CD4-positive, alpha-beta T cell treated with Interferon gamma for 1 hour (primary cell): ENCODE data around the gene STAT6.

Source experiments
- DNase-seq: peaks from one replicate; pipeline ENCODE4 v3.0.0-alpha.2; 2020

STAT6 gene

GRCh38 chr12:57099766-57100165 lies 11.4 kb downstream of the STAT6 start:
- DNase-seq, result no peak

DNA sequence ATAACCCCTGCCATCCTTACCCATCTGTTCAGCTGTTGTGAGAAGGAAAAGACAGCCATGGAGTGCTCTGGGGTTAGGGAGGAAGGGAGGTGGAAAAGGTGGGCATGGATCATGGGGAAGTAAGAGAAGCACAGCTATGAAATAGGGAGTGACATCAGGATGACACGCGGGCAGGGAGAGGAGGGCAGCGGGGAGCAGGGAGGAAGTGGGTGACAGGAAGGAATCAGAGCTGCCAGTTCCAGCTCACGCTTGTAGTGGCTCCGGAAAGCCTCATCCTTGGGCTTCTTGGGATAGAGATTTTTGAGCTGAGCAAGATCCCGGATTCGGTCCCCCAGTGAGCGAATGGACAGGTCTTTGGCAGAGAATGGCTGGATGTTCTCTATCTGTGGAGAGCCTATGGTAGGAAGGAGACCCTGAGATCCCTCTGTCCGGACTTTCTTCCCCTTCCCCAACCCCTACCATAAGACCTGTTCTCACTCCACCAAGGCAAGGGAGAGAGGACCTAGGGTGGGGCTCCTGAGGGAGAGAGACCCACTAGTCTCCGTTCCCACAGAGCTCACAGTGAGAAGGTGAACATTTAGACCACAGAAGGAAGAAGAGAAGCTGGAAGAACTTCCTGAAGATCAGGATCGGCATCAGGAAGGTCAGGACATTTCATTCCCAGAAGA lies 12.0 kb downstream of the STAT6 start:
- DNase-seq, result no peak

DNA sequence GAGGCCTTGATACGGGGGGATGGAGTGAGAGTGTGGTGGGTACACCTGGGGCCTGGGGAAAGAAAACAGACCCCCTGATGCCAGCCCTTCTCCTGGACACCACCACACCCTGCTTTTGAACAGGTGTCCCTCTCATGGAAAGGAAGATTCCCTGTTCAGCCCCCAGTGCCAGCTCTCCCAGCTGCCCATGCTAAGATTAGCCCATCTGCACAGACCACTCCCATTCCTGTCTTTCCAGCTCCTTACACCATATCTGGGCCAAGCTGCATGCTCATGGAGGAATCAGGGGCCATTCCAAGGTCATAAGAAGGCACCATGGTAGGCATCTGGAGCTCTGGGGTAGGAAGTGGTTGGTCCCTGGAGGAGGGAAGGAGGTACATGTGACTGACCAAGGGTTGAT lies 12.6 kb downstream of the STAT6 start:
- no peak for DNase-seq

DNA sequence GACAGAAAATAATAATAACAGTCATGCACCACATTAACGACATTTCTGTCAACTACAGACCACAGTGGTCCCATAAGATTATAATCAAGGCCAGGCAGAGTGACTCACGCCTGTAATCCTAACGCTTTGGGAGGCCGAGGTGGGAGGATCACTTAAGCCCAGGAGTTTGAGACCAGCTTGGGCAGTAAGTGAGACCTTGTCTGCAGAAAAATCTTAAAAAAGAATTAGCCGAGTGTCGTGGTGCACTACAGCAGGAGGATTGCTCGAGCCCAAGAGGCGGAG lies 13.7 kb downstream of the STAT6 start:
- DNase-seq, result no peak

DNA sequence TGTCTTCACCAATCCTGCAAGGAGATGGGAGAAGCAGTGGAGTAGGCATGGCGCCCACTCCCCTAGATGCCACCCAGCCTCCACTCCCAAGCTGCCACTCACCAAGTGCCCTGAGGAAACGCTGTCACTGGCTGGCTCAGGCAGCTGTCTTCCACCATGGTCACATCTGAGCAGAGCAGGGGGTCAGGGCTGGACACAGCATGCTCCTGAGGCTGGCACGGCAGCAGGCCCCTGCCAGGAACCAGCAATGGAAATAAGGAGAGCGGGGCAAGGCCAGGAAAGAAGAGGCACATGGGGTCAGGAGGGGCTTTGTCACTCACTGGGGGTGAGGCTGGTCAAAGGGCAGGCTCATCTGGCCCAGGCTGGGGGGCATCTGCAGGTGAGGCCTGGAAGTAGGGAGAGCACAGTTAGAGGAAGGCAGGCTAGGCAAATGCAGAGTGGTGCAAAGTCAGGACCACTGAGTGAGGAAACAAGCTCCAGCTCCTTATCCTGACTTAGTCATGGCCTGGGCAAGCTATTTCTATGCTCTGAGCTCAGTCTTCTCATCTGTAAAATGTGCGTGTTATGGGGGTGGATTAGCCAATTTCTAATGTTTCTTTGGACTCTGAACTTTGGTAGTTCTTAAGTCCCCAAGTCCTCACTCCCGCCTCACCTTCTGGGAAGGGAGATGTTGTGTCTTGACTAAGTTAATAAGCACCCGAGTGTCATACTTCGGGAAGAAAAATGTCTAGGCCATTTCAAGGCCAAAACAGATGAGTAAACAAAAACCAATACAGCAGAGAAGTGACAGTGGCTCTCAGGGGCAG lies 14.2 kb downstream of the STAT6 start:
- no peak for DNase-seq

- DNase-seq, result no peak
Measured at GRCh38 chr12:57096099-57096572, 15.0 kb downstream of the STAT6 start.

DNA sequence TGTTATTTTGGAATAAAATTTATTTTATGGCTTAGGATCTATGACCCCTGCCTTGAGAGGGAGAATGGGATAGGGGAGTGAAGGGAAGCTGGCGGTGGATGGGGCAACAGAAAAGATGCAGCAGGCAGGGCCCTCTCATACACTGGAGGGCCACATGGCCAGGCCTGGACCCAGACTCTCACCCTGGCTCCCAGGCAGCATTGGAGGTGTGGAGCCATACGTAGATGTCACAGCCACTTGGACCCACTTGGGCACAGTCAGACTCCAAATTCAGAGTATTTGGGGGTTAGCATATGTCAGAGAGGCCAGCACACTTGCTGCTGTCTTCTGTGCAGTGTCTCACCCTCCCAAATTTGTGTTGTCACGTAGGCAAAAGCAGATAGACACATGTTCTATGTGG lies 15.7 kb downstream of the STAT6 start:
- DNase-seq, result no peak

DNA sequence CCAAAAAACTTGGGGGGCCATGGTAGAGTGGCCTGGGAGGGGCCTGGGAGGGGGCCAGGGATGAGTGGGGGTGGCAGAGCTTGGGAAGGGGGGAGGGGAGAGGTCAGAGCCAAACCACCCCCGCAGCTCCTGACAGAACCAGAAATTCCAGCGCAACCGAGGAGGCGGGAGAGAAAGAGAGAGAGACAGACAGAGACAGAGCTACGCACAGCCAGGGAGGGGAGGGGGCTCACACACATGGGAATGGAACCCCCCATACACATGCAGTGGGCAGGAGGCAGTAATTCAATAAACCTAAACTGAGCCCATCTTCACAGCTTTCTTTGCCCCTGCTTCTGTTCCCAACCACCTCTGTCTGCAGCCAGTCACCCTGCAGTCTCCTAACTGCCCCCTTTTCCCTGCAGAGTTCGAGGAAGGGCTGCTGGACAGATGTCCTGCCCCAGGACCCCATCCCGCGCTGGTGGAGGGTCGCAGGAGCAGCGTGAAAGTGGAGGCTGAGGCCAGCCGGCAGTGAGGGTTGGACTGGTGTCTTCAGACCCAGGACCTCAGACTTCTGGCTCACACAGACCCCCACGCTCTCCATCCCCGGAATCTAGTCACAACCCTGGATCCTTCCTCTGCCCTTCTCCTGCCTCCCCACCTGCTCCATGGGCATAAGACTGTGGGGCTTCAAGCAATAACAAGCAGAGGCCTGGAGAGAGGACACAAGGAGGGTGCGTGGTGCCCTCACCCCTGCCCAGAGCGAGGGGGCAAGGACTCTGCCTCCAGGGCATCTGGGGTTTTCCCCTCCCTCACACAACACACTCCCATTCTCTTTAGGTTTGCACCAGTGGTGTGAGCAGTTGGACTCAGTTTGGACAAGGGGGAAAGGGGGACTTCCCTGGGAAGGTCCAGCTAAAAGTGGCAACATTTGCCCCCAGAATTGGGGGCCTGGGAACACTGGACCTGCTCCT lies 16.7 kb downstream of the STAT6 start:
- DNase-seq, result no peak

DNA sequence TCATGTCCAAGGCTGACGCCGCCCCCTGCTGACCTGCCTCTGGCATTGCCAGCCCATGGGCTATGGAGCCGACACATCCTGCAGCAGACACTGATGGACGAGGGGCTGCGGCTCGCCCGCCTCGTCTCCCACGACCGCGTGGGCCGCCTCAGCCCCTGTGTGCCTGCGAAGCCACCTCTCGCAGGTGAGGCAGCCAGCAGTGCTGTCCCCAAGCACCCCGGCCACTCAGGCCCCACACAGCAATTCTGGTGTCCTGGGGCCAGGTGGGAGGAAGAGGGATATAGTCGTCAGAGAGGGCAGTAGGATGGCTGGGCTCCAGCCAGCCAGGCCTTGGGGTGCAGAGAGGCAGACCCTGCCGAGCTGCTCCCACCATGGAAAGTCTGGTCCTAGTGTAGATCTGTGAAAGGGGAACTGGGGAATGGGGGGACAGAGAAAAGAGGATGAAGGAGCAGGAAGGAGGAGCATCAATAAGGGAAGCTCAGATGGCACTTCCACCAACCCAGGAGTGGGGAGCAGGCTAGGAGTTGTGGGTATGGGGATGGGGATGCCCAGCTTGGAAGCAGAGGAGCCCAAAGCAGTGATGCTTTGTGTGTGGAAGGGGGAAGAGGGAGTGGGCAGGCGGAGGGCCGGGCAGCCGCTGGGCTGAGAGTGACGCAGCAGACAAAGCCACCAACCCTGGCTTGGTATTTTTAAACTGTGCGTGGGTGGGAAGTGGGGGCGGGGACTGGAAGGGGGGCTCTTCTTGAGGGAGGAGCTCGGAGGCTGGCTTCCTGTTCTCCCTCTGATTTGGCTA lies 17.6 kb downstream of the STAT6 start:
- peak; percentile 63 for DNase-seq

GRCh38 chr12:57092876-57093414 lies 18.2 kb downstream of the STAT6 start:
- DNase-seq, result no peak

DNA sequence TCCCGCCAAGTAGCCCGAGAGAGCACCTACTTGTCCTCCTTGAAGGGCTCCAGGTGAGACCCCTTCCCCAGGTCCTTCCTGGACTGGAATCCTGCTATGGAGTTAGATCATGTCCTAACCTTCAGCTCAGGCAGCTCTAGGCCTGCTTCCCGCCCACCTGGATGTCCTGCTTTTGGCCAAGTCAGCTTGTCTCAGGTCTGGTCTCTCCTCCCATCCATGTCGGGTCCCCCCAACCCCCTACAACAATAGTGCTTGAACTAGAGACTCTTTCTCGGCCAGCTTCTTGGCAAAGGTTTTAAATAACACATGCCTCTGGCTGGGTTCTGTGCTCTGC lies 18.7 kb downstream of the STAT6 start:
- DNase-seq, result no peak

DNA sequence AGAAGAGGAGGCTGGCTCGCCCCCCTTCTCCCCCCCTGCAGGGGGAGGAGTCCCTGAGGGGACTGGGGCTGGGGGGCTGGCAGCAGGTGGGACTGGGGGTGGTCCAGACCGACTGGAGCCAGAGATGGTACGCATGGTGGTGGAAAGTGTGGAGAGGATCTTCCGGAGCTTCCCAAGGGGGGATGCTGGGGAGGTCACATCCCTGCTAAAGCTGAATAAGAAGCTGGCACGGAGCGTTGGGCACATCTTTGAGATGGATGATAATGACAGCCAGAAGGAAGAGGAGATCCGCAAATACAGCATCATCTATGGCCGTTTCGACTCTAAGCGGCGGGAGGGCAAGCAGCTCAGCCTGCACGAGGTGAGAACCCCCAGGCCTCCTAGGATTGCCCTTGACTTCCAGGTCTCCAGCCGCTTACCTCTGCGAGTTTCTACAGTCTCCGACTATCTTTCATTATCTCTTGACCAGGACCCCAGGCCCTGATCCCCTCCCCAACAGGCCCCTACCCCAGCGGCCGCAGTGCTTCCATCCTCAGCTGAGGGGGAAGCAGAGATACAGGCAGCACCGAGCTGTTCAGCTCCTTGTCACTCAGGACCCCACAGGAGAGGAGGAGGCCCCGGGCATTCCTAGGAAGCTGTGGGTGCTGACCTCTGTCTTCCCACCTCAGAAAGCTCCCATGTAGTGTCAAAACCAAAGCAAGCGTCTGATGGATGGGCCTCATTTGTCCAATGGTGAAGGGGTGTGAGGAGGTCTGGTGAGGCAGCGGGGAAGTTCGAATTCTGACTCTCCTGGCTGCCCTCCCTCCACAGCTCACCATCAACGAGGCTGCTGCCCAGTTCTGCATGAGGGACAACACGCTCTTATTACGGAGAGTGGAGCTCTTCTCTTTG lies 19.3 kb downstream of the STAT6 start:
- no peak for DNase-seq

- DNase-seq, result no peak
Measured at GRCh38 chr12:57090924-57091637, 20.1 kb downstream of the STAT6 start.

GRCh38 chr12:57090490-57090889 lies 20.7 kb downstream of the STAT6 start:
- no peak for DNase-seq

GRCh38 chr12:57089271-57090245 lies 21.6 kb downstream of the STAT6 start:
- DNase-seq, result peak; percentile 22

- peak; percentile 96 for DNase-seq
Measured at GRCh38 chr12:57088354-57089270, 22.6 kb downstream of the STAT6 start, which contains the start of gene NAB2. NAB2 (plus strand) TSS chr12:57089114; CDS start chr12:57089272, 158 bp downstream.

- peak; percentile 80 for DNase-seq
Measured at GRCh38 chr12:57087691-57088353, 23.3 kb downstream of the STAT6 start.
